Activated CD4-positive, alpha-beta T cell treated with anti-CD3 and anti-CD28 coated beads, Interleukin-2, Interleukin-4, amounts not matched to agents 100 ng/mL and 50 ng/mL, durations not matched to agents 16 hours and 8 hours (primary cell): Measurements from ENCODE around the gene LITAFD.

Experiments used
- DNase-seq: peaks from one replicate; pipeline ENCODE4 v3.0.0-alpha.2; 2020; ENCODE audit warnings: low spot score

The LITAFD gene

GRCh38 chr16:8920645-8921346 is 38.6 kb downstream of the LITAFD start:
- DNase-seq, result peak; percentile 21

GRCh38 chr16:8921347-8921984 is 39.3 kb downstream of the LITAFD start:
- DNase-seq, result no peak

- no peak for DNase-seq
Measured at GRCh38 chr16:8923199-8923598, 41.0 kb downstream of the LITAFD start.

- DNase-seq, result no peak
Measured at GRCh38 chr16:8924214-8924613, 42.1 kb downstream of the LITAFD start.

GRCh38 chr16:8925455-8925854 is 43.3 kb downstream of the LITAFD start:
- no peak for DNase-seq

- DNase-seq, result no peak
Measured at GRCh38 chr16:8926827-8927226, 44.7 kb downstream of the LITAFD start.

- peak; percentile 49 for DNase-seq
Measured at GRCh38 chr16:8928467-8928957, 46.4 kb downstream of the LITAFD start.

GRCh38 chr16:8929086-8929748 is 47.1 kb downstream of the LITAFD start:
- DNase-seq, result no peak

- peak; percentile 31 for DNase-seq
Measured at GRCh38 chr16:8931859-8932258, 49.7 kb downstream of the LITAFD start.

- DNase-seq, result no peak
Measured at GRCh38 chr16:8934601-8935000, 52.5 kb downstream of the LITAFD start.
